H1 (cell line): ENCODE measurements around the gene NDC1.

Experiments used
- SUZ12 ChIP-seq: fragments of 200-600 bp; sonication (generic); IDR thresholded peaks from 2 replicates; pipeline ENCODE4 v1.6.1; 2012; ENCODE audit warnings: mild to moderate bottlenecking, inconsistent platforms, low read length, moderate library complexity, mixed read lengths
- TF ChIP-seq, protein P1 (sequence below), 3 experiments: IDR thresholded peaks; 1 replicate in 2 of 3; 2 replicates in 1 of 3; pipeline versions ENCODE4 v1.5.1 to v1.6.1; 2011; ENCODE audit warnings: low read length in 3 of 3, mild to moderate bottlenecking in 3 of 3, inconsistent platforms in 2 of 3, low read depth in 1 of 3, moderate library complexity in 1 of 3; ENCODE audit not compliant: insufficient read depth in 1 of 3; ENCODE audit errors: control extremely low read depth in 1 of 3

DNA sequence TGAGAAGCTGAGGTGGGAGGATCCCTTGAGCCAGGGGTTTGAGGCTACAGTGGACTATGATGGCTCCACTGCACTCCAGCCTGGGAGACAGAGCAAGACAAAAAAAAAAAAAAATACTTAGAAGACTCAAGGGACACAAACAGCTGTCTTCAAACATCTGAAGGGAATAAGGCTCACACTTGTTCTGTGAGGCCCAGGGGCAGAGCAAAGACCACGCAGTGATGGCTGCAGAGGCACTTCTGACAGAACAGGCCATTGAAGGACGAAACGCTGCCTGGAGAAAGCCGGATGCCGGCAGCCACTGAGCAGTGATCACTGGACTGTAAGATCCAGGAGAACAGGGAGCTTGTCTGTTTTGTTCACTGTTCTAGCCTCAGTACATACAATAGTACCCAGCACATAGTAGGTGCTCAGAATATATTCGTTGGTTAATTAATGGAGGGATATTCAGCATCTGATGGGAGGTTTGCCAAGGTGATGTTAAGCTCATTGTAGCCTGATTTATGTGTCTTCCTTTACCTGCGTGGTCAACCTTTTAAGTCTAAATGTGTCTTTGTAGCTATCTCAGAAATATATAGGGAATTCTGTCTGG lies 12.1 kb upstream of the NDC1 start:
- TF ChIP-seq, protein P1, sequence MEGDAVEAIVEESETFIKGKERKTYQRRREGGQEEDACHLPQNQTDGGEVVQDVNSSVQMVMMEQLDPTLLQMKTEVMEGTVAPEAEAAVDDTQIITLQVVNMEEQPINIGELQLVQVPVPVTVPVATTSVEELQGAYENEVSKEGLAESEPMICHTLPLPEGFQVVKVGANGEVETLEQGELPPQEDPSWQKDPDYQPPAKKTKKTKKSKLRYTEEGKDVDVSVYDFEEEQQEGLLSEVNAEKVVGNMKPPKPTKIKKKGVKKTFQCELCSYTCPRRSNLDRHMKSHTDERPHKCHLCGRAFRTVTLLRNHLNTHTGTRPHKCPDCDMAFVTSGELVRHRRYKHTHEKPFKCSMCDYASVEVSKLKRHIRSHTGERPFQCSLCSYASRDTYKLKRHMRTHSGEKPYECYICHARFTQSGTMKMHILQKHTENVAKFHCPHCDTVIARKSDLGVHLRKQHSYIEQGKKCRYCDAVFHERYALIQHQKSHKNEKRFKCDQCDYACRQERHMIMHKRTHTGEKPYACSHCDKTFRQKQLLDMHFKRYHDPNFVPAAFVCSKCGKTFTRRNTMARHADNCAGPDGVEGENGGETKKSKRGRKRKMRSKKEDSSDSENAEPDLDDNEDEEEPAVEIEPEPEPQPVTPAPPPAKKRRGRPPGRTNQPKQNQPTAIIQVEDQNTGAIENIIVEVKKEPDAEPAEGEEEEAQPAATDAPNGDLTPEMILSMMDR (IDR thresholded peaks at IDR 0.05; ENCODE audit: control extremely low read depth in 1 of 3, insufficient read depth in 1 of 3, low read depth in 1 of 3, low read length in 3 of 3) = no peak
- TF ChIP-seq SUZ12 = no peak
